ENCODE data around the gene PBXIP1. TPM values are rescaled to one million over a fixed set of nuclear protein-coding genes. Genes with fewer than 3 reads are reported as not detected.

PBXIP1 gene
- total and polyA plus RNA-seq, 2 of the 13 experiments (the other 11 are each of a cell fraction or from before 2014, with no cell fraction given), result 16.3 to 31.9 TPM

GRCh38 chr1:154972517-154973343 lies 16.8 kb upstream of the PBXIP1 start:
- Histone ChIP-seq H3K27ac (ENCODE audit: extremely low read length, insufficient read depth, low read length) (peak overlapping the region; percentile 100), H3K4me1 (ENCODE audit: insufficient read depth, low read length) (peaks cover 70% of the 10 kb centered on the region), H3K4me2 (ENCODE audit: low read depth, low read length) (peak overlapping the region; percentile 100), H4K20me1 (ENCODE audit: insufficient read depth, low read length) (no peaks in the 10 kb centered on the region), H3K79me2 (ENCODE audit: insufficient read depth, low read length) (peaks cover 69% of the 10 kb centered on the region), H3K36me3 (replicated peaks in 1 of 2; ENCODE audit: control insufficient read depth in 1 of 2, insufficient read depth in 2 of 2, low read length in 2 of 2) (peaks cover 5 to 17% of the 10 kb centered on the region in 2 experiments; a peak in 4 of 5 replicates), H3K9me3 (ENCODE audit: low read length) (no peaks in the 10 kb centered on the region), H3K27me3 (ENCODE audit: control insufficient read depth in 1 of 2, insufficient read depth in 2 of 2, low read length in 2 of 2) (no peaks in the 10 kb centered on the region; a peak in 1 of 5 replicates), H3K4me3 (replicated peaks in 1 of 3; ENCODE audit: insufficient read depth in 1 of 3, low read depth in 2 of 3, low read length in 3 of 3) (peak overlapping the region; percentile 65 to 84 (median 70)), H3K9ac (ENCODE audit: insufficient read depth, low read depth, low read length) (peak overlapping the region; percentile 98), H2AFZ (ENCODE audit: low read length) (no peak overlapping the region)
- intact Hi-C loops (cut with micrococcal nuclease; ENCODE audit: unreplicated experiment), result loop anchor here (1.0 to 2.0 kb wide), 2 partner anchors 16 to 28 kb away; partner anchors contain the start of gene PBXIP1
- peak; percentile 94 for FAIRE-seq
- DNase-seq (ENCODE audit: low spot score), result peak; percentile 95
- ChIA-PET CTCF (ENCODE audit: low intra/inter-chr PET ratio, low total read pairs) (interaction anchor here (1.0 kb wide), 1 partner anchor 10 kb away, joined by 3 read pairs; no protein-coding TSS in a partner anchor), POLR2A (interaction anchor here (0.7 to 6.6 kb wide), 25 partner anchors 11 to 753 kb away, joined by 3 to 148 read pairs (median 9); partner anchors contain the start of genes ADAM15, FLAD1, LENEP and PBXIP1)
- BruUV-seq (replicated peaks), result TSS peak; percentile 86
- ATAC-seq, result peak; percentile 41
- WGBS (ENCODE audit: low lambda C conversion rate), result 2% methylated on average over 18 of the region's 18 CpGs
- in situ Hi-C loops (cut with HindIII; ENCODE audit: extremely low pct_ligation_motif_present, low pct_unique_long_range_greater_than_20kb), result no loop called here
- TF ChIP-seq ZNF75D (CRISPR knock-in tag; IDR thresholded peaks at IDR 0.05; ENCODE audit: borderline replicate concordance) (no peak), WIZ (CRISPR knock-in tag; IDR thresholded peaks at IDR 0.05) (no peak), ZNF274 (CRISPR knock-in tag; IDR thresholded peaks at IDR 0.05) (0 out of 2 replicates have a peak, but pooled peaks have one; percentile 32), EP300 (IDR thresholded peaks at IDR 0.05; ENCODE audit: low read depth in 2 of 2, low read length in 2 of 2) (peak; percentile 22 to 69; a peak in 2 of 4 replicates), EP300 (CRISPR knock-in tag; IDR thresholded peaks at IDR 0.05; ENCODE audit: borderline replicate concordance) (peak; percentile 36; the same call in 1 of the 2 replicates), NFYB (CRISPR knock-in tag; IDR thresholded peaks at IDR 0.05) (no peak), SNAPC4 (CRISPR knock-in tag; IDR thresholded peaks at IDR 0.05) (no peak), ZNF749 (CRISPR knock-in tag; IDR thresholded peaks at IDR 0.05; ENCODE audit: borderline replicate concordance) (peak; percentile 58; the same call in 1 of the 2 replicates), PAX8 (CRISPR knock-in tag; IDR thresholded peaks at IDR 0.05; ENCODE audit: borderline replicate concordance) (no peak), ZFP37 (CRISPR knock-in tag; IDR thresholded peaks at IDR 0.05; ENCODE audit: borderline replicate concordance) (peak; percentile 66; the same call in 1 of the 2 replicates), ZNF746 (CRISPR knock-in tag; IDR thresholded peaks at IDR 0.05) (peak; percentile 33; the same call in 1 of the 2 replicates), ATM (IDR thresholded peaks at IDR 0.05; ENCODE audit: borderline replicate concordance) (no peak), ZNF441 (CRISPR knock-in tag; IDR thresholded peaks at IDR 0.05; ENCODE audit: borderline replicate concordance) (peak; percentile 28; the same call in 1 of the 2 replicates), ZNF549 (CRISPR knock-in tag; IDR thresholded peaks at IDR 0.05) (no peak)
- TF ChIP-seq, protein P1, sequence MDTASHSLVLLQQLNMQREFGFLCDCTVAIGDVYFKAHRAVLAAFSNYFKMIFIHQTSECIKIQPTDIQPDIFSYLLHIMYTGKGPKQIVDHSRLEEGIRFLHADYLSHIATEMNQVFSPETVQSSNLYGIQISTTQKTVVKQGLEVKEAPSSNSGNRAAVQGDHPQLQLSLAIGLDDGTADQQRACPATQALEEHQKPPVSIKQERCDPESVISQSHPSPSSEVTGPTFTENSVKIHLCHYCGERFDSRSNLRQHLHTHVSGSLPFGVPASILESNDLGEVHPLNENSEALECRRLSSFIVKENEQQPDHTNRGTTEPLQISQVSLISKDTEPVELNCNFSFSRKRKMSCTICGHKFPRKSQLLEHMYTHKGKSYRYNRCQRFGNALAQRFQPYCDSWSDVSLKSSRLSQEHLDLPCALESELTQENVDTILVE (CRISPR knock-in tag; IDR thresholded peaks at IDR 0.05), result no peak
- TF ChIP-seq, protein P2, sequence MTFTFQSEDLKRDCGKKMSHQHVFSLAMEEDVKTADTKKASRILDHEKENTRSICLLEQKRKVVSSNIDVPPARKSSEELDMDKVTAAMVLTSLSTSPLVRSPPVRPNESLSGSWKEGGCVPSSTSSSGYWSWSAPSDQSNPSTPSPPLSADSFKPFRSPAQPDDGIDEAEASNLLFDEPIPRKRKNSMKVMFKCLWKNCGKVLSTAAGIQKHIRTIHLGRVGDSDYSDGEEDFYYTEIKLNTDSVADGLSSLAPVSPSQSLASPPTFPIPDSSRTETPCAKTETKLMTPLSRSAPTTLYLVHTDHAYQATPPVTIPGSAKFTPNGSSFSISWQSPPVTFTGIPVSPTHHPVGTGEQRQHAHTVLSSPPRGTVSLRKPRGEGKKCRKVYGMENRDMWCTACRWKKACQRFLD (CRISPR knock-in tag; IDR thresholded peaks at IDR 0.05; ENCODE audit: borderline replicate concordance), result no peak
